GM10248 (cell line): ENCODE data around the gene DNAH11.
A peak's percentile ranks its signal among the peaks of the same experiment; 100 is the strongest.

Experiments used
- CTCF ChIA-PET: fragments of 300-600 bp; sonication (Branson Sonifier 250); formaldehyde crosslinking; extraction: SDS; loops from one replicate; lab custom pipeline; 2021; ENCODE audit warnings: antibody characterized with exemption; lab: Yijun Ruan, JAX
- POLR2A ChIA-PET: fragments of 350-650 bp; sonication (Branson Sonifier 250); formaldehyde crosslinking; extraction: SDS; loops from one replicate; lab custom pipeline; 2020; ENCODE audit warnings: antibody characterized with exemption; lab: Yijun Ruan, JAX
- DNase-seq: peaks from one replicate; pipeline ENCODE4 v3.0.0; 2012; ENCODE audit errors: extremely low spot score
- CTCF ChIP-seq: IDR thresholded peaks from 2 replicates; pipeline ENCODE4 v1.5.1; 2012; ENCODE audit warnings: mild to moderate bottlenecking, low read depth; ENCODE audit errors: extremely low read depth, missing control alignments, control extremely low read depth

DNAH11 gene

DNA sequence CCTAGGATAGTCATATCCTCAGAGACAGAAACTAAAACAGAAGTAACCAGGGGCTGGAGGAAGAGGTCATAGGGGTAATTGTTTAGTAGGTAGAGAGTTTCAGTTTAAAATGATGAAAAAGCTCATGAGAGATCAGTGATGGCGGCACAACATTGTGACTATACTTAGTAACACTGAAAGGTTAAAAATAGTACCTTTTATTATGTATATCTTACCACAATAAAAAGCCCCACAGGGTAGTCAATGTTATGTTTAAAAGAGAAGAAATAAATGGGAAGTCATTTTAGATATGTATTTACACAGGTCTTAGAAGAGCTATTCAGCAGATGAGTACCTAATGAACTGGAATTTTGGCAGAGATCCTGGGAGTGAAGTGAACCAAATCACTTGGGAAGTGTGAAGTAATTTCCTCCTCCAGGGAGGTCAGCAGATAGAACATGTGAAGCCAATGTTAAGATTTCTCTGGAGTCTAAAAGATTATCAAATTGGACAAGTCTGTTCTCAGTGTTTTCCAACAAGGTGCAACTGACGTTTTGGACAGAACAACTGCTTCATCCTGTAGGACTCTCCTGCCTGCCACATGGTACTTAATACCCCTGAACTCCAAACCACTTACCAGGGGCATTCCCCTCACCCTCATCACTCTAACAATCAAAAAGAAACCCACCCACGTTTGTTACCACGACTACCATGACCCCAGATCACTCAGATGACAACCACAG, 396.5 kb downstream of the DNAH11 start:
- DNase-seq = peak; percentile 75
- POLR2A ChIA-PET = interaction anchor here (0.6 kb wide), 1 partner anchor 1659 kb away, joined by 6 read pairs; no protein-coding TSS in a partner anchor
- no peak for TF ChIP-seq CTCF
- CTCF ChIA-PET = interaction anchor here (0.6 to 1.9 kb wide), 3 partner anchors 10 to 1919 kb away, joined by 3 to 6 read pairs (median 5); no protein-coding TSS in a partner anchor

DNA sequence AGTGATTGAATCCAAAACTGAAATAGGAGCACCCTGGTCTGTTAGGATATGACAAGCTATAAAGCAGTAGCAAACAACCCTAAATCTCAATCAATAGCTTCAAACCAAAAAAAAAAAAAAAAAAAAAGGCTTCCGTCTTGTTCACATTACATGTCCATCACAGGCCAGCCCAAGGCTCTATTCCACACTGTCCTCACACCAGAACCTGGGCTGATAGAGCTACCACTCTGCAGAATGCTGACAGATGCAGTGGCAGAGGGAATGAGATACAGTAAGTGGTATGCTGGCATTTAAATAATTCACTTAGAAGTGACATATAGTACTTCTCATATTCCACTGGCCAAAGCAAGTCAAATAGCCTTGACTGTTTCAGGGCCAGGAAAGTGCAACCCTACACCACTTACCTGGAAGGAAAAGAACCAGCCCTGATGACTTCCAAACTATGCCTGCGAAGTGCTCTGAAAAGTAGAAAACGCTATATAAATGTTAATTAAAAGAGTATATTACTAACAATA, 397.1 kb downstream of the DNAH11 start:
- no peak for DNase-seq
- no peak for TF ChIP-seq CTCF
- ChIA-PET CTCF (interaction anchor here (0.6 to 1.9 kb wide), 3 partner anchors 10 to 1920 kb away, joined by 3 to 6 read pairs (median 5); no protein-coding TSS in a partner anchor), POLR2A (interaction anchor here (0.6 kb wide), 1 partner anchor 1658 kb away, joined by 6 read pairs; no protein-coding TSS in a partner anchor)

DNA sequence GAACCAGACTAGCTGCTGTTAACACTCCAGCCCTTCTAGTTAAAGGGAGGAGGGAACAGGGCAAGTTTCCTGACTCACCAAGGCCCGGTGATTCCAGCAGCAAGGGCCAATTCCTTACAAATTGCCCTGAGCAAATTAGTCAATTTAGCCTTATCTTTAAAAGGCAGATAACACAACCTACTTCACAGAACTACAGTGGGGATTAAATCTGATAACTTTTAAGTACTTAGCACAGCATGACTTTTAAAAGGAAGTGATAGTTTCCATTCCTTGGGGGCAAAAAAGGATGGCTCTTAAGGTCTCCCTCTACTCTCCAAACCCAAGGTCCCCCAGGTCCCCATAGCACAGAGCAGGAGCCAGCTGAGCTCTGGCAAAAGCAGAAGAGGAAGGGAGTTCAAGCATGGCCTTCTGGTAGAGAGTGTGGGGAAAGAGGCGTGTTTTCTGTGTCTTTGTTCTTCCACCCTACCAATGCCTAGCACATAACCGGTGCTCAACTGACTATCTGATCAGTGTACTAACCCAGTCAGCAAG, 398.8 kb downstream of the DNAH11 start:
- TF ChIP-seq CTCF = no peak
- DNase-seq = no peak
- POLR2A ChIA-PET = no interaction called here
- CTCF ChIA-PET = interaction anchor here (1.3 to 1.6 kb wide), 2 partner anchors 14 to 22 kb away, joined by 3 read pairs; no protein-coding TSS in a partner anchor

DNA sequence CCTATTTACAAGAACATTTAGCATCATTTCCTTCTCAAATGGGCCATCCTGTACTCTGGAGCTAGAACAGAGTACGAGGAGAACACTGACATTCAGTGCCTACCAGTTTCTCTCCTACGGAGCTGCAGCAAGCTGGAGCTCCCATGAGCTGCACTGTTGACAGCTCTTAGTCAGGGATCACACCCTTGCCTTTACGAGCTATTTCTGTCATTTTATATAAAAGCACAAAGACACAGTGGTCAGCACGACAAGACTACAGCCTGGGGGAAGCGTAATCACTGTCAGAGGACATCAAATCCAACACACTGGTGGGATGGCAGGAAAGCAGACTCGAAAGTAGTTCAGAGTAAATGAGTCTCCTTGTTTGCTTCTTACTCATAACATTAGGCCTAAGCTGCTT, 400.1 kb downstream of the DNAH11 start:
- ChIA-PET POLR2A (no interaction called here), CTCF (interaction anchor here (1.6 kb wide), 1 partner anchor 12 kb away, joined by 3 read pairs; no protein-coding TSS in a partner anchor)
- no peak for DNase-seq
- TF ChIP-seq CTCF = no peak

GRCh38 chr7:21943436-21943835, 400.6 kb downstream of the DNAH11 start:
- ChIA-PET CTCF (interaction anchor here (1.7 kb wide), 1 partner anchor 37 kb away, joined by 3 read pairs; no protein-coding TSS in a partner anchor), POLR2A (no interaction called here)
- DNase-seq = no peak
- no peak for TF ChIP-seq CTCF

GRCh38 chr7:21944616-21945453, 402.0 kb downstream of the DNAH11 start:
- ChIA-PET POLR2A (no interaction called here), CTCF (interaction anchor here (0.8 to 1.7 kb wide), 2 partner anchors 20 to 35 kb away, joined by 3 read pairs; no protein-coding TSS in a partner anchor)
- no peak for TF ChIP-seq CTCF
- DNase-seq = no peak
